K562 (cell line): Measurements from ENCODE around the gene CPLX1. TPM values are rescaled to one million over a fixed set of nuclear protein-coding genes. Genes with fewer than 3 reads are reported as not detected.

Experiments used
- ATAC-seq: fragments of 200-7000 bp; cut with Tn5 transposase; 3 replicates; pipeline ENCODE4 v1.9.1; 2020; ENCODE audit warnings: moderate library complexity
- BruUV-seq: library from RNA; stranded (reverse); fragments of 400-500 nt; replicated peaks from 2 replicates; lab custom pipeline; 2021; lab: Mats Ljungman, UMichigan
- CTCF ChIA-PET: fragments of 300-600 bp; formaldehyde crosslinking; extraction: SDS; loops from one replicate; lab custom pipeline; 2021; ENCODE audit warnings: low intra/inter-chr PET ratio; lab: Yijun Ruan, JAX
- POLR2A ChIA-PET: fragments of 300-600, 350-650 bp; sonication (Branson Sonifier 250); formaldehyde crosslinking; extraction: SDS; loops from one replicate; lab custom pipeline; 2021; ENCODE audit warnings: antibody characterized with exemption, inconsistent platforms; lab: Yijun Ruan, JAX
- DNase-seq, 4 experiments: peaks; one replicate each; pipeline versions ENCODE4 v3.0.0 to v3.0.0-alpha.2; 2011 to 2018; ENCODE audit warnings: low spot score in 3 of 4, mixed read lengths in 3 of 4; ENCODE audit errors: extremely low read depth in 1 of 4
- FAIRE-seq: peaks from 2 replicates; lab custom pipeline; 2011; peaks lifted over from hg19 to GRCh38; lab: Jason Lieb, UNC
- H2AFZ ChIP-seq: 2 replicates; pipeline ENCODE4 v1.6.0; 2011; ENCODE audit warnings: low read depth, low read length, control low read depth, inconsistent platforms
- H3K27ac ChIP-seq: fragments of 200-600 bp; 3 replicates; pipeline ENCODE4 v1.8.0; 2011; ENCODE audit warnings: low read depth, mild to moderate bottlenecking, control low read depth, inconsistent platforms, low read length, moderate library complexity, mixed read lengths; ENCODE audit errors: extremely low read depth
- H3K27me3 ChIP-seq, 2 experiments: fragments of 300-600 bp in 1 of 2; 2 replicates in 1 of 2; 3 replicates in 1 of 2; pipeline versions ENCODE4 v1.6.0 to v1.8.0; 2011; ENCODE audit warnings: inconsistent platforms in 2 of 2, low read length in 2 of 2, mild to moderate bottlenecking in 1 of 2, mixed read lengths in 1 of 2, moderate library complexity in 1 of 2; ENCODE audit not compliant: control insufficient read depth in 2 of 2, insufficient read depth in 2 of 2
- H3K36me3 ChIP-seq: fragments of 300-600 bp; 3 replicates; pipeline ENCODE4 v1.8.0; 2011; ENCODE audit warnings: mild to moderate bottlenecking, low read length, inconsistent platforms; ENCODE audit not compliant: control insufficient read depth, insufficient read depth
- H3K4me1 ChIP-seq, 2 experiments: fragments of 200-600 bp in 1 of 2; replicated peaks in 1 of 2; 2 replicates in 1 of 2; 3 replicates in 1 of 2; pipeline versions ENCODE4 v1.5.1 to v1.8.0; 2011; ENCODE audit warnings: inconsistent platforms in 2 of 2, low read length in 2 of 2, mild to moderate bottlenecking in 1 of 2, mixed read lengths in 1 of 2, moderate library complexity in 1 of 2; ENCODE audit not compliant: control insufficient read depth in 2 of 2, insufficient read depth in 2 of 2
- H3K4me2 ChIP-seq: 2 replicates; pipeline ENCODE4 v1.6.1; 2011; ENCODE audit warnings: low read length, control low read depth, inconsistent platforms, mixed read lengths; ENCODE audit not compliant: insufficient read depth
- H3K4me3 ChIP-seq: fragments of 200-600 bp; sonication (generic), shearing (Covaris generic); 2 replicates; pipeline ENCODE4 v1.5.1; 2016; ENCODE audit warnings: control low read depth, inconsistent platforms
- H3K79me2 ChIP-seq: fragments of 200-600 bp; 3 replicates; pipeline ENCODE4 v1.8.0; 2011; ENCODE audit warnings: low read length, inconsistent platforms; ENCODE audit not compliant: control insufficient read depth, insufficient read depth
- H3K9ac ChIP-seq, 2 experiments: 2 replicates each; pipeline versions ENCODE4 v1.6.0 to v1.6.1; 2011; ENCODE audit warnings: low read depth in 2 of 2, low read length in 2 of 2, control low read depth in 1 of 2, inconsistent platforms in 1 of 2, mild to moderate bottlenecking in 1 of 2, mixed read lengths in 1 of 2; ENCODE audit not compliant: insufficient read depth in 1 of 2
- H3K9me1 ChIP-seq: one replicate; pipeline ENCODE4 v1.6.0; 2011; ENCODE audit warnings: inconsistent platforms, mild to moderate bottlenecking, low read length, moderate library complexity; ENCODE audit not compliant: control insufficient read depth, insufficient read depth
- H3K9me3 ChIP-seq: replicated peaks from 2 replicates; pipeline ENCODE4 v1.5.1; 2011; ENCODE audit warnings: low read depth, low read length, inconsistent platforms; ENCODE audit not compliant: control insufficient read depth, insufficient read depth
- H4K20me1 ChIP-seq: replicated peaks from 2 replicates; pipeline ENCODE4 v1.6.1; 2011; ENCODE audit warnings: low read length, inconsistent platforms, mixed read lengths; ENCODE audit not compliant: control insufficient read depth, insufficient read depth
- GTF2F1 ChIP-seq: IDR thresholded peaks from 2 replicates; pipeline ENCODE4 v1.6.1; 2011; ENCODE audit warnings: low read depth, low read length, improper control_type of control experiment
- MEIS2 ChIP-seq: fragments of 450-650 bp; IDR thresholded peaks from 2 replicates; pipeline ENCODE4 v1.6.1; 2014; ENCODE audit warnings: mild to moderate bottlenecking; ENCODE audit not compliant: partially characterized antibody
- NFE2L1 ChIP-seq: fragments of 450-650 bp; IDR thresholded peaks from 2 replicates; pipeline ENCODE4 v1.6.1; 2016; ENCODE audit warnings: missing genetic modification characterization, low read depth, mild to moderate bottlenecking, missing compliant biosample characterization, moderate library complexity, borderline replicate concordance
- NFYB ChIP-seq: IDR thresholded peaks from 2 replicates; pipeline ENCODE4 v1.6.1; 2011; ENCODE audit warnings: mild to moderate bottlenecking, moderate library complexity; ENCODE audit not compliant: insufficient read length; ENCODE audit errors: extremely low read depth
- PRPF4 ChIP-seq: fragments of 200-400 bp; formaldehyde crosslinking; IDR thresholded peaks from one replicate; pipeline ENCODE4 v1.6.1; 2017; ENCODE audit warnings: low read length, low read depth, mild to moderate bottlenecking; ENCODE audit not compliant: insufficient read depth, poor library complexity, severe bottlenecking
- RBBP5 ChIP-seq: fragments of 200-600 bp; sonication (generic); IDR thresholded peaks from 2 replicates; pipeline ENCODE4 v1.6.1; 2012; ENCODE audit warnings: borderline replicate concordance, mild to moderate bottlenecking, low read length, control low read depth, inconsistent platforms; ENCODE audit not compliant: insufficient read depth, poor library complexity, severe bottlenecking
- ZNF431 ChIP-seq: sonication (generic); formaldehyde crosslinking; IDR thresholded peaks from 2 replicates; pipeline ENCODE4 v1.8.0; 2022; ENCODE audit warnings: mild to moderate bottlenecking, missing genetic modification reagents
- ZNF764 ChIP-seq: fragments of 250-450 bp; sonication (Bioruptor Pico); IDR thresholded peaks from 2 replicates; pipeline ENCODE4 v1.4.0; 2020; ENCODE audit warnings: low read depth, mild to moderate bottlenecking, moderate library complexity
- WGBS: fragments of 100-300 bp; shearing (Covaris generic); methylation state at CpG from one replicate; pipeline ENCODE4 v1.1.6; 2016; ENCODE audit warnings: low coverage, mixed read lengths; ENCODE audit not compliant: insufficient coverage; ENCODE audit errors: missing lambda C conversion rate; 5-methylcytosine and 5-hydroxymethylcytosine counted together
- in situ Hi-C: fragments of 300-500 bp; cut with MboI; formaldehyde crosslinking; loops from 4 replicates; pipeline ENCODE4 v1.15.0; 2018; ENCODE audit warnings: inconsistent platforms, mixed read lengths
- intact Hi-C: fragments of 100-400 bp; cut with micrococcal nuclease; formaldehyde crosslinking; loops from 2 replicates; pipeline ENCODE4 v1.14.2; 2022
- polyA plus RNA-seq, 8 experiments: library from polyadenylated mRNA; depleted of rRNA in 4 of 8; stranded (reverse) in 5 of 8; unstranded in 3 of 8; fragments of >200 nt; fragmentation: Nextera tagmentation in 2 of 8; fragmentation: Illumina TruSeq in 1 of 8; extraction: Ambion mirVana in 2 of 8; extraction: Trizol in 1 of 8; gene quantifications; 2 replicates each; pipeline versions ENCODE4 v1.2.1 to v1.2.3, GENCODE V29; 2011 to 2014; ENCODE audit warnings: inconsistent platforms in 1 of 8, missing spikeins in 1 of 8
- total RNA-seq, 7 experiments: library from RNA; depleted of rRNA in 6 of 7; stranded (reverse); fragments of >200 nt in 6 of 7; fragmentation: Illumina TruSeq in 2 of 7; extraction: Trizol in 2 of 7; gene quantifications; 2 replicates each; pipeline versions ENCODE4 v1.2.1 to v1.2.3, GENCODE V29; 2011 to 2021; ENCODE audit warnings: low replicate concordance in 1 of 7

The CPLX1 gene
- total and polyA plus RNA-seq, 9 of the 15 experiments (the other 6 are each of a cell fraction or from before 2014, with no cell fraction given) = 0.03 to 3.3 (median 0.17) TPM; not detected in 2

DNA sequence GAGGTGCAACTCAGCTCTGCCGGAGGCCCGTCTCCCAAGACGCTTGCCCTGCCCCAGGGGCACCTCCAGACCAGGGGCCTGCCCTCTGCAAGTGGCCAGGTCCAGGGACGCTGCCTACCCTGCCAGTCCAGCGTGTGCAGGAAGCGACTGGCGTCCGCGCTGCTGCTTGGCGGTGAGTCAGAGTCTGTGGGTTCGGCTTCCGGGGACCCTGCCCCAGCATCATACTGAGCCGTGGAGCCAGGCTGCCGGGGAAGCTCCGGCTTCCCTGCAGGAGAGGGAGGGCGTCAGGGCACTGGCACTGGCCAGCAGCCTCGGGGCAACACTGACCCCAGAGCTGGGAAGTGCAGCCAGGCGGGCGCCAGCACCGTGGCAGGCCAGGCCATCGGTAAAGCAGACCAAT lies 42.5 kb upstream of the CPLX1 start:
- H3K27ac ChIP-seq = no peak overlapping the region
- peaks cover 0 to 21% of the 10 kb centered on the region in 2 experiments; a peak in 1 of 5 replicates for H3K4me1 ChIP-seq
- intact Hi-C loops (no loop called here), in situ Hi-C loops (no loop called here)
- peaks cover 4% of the 10 kb centered on the region; the same call in 1 of the 2 replicates for H3K9me3 ChIP-seq
- ATAC-seq = no peak
- no TSS peak for BruUV-seq
- H3K9ac ChIP-seq = no peak overlapping the region
- no peaks in the 10 kb centered on the region for H4K20me1 ChIP-seq
- no peaks in the 10 kb centered on the region for H3K27me3 ChIP-seq
- H3K36me3 ChIP-seq = peaks cover 87% of the 10 kb centered on the region; the same call in 2 of the 3 replicates
- TF ChIP-seq NFYB (no peak), ZNF431 (no peak), NFE2L1 (tag) (no peak), MEIS2 (no peak), GTF2F1 (no peak), ZNF764 (CRISPR knock-in tag) (no peak), RBBP5 (no peak), PRPF4 (no peak)
- TF ChIP-seq, all 486 proteins: peak for 0
- no peak for DNase-seq
- WGBS = 92% methylated on average over 14 of the region's 21 CpGs
- Histone ChIP-seq H3K4me3 (no peak overlapping the region), H3K79me2 (no peaks in the 10 kb centered on the region), H2AFZ (no peak overlapping the region), H3K9me1 (no peaks in the 10 kb centered on the region), H3K4me2 (no peak overlapping the region)
- POLR2A ChIA-PET = no interaction called here
- CTCF ChIA-PET = no interaction called here
- no peak for FAIRE-seq
